K562 (cell line): Measurements from ENCODE around the gene SCAPER. TPM values are rescaled to one million over a fixed set of nuclear protein-coding genes. Genes with fewer than 3 reads are reported as not detected.
"Not testable (repeated sequence)": the region's sequence is repeated elsewhere in the genome, so short reads cannot be mapped to it uniquely, and the experiment has no call there.

Experiments
- ATAC-seq: fragments of 200-7000 bp; cut with Tn5 transposase; 3 replicates; pipeline ENCODE4 v1.9.1; 2020; ENCODE audit warnings: moderate library complexity
- BruUV-seq: library from RNA; stranded (reverse); fragments of 400-500 nt; replicated peaks from 2 replicates; lab custom pipeline; 2021; lab: Mats Ljungman, UMichigan
- CTCF ChIA-PET: fragments of 300-600 bp; formaldehyde crosslinking; extraction: SDS; loops from one replicate; lab custom pipeline; 2021; ENCODE audit warnings: low intra/inter-chr PET ratio; lab: Yijun Ruan, JAX
- POLR2A ChIA-PET: fragments of 300-600, 350-650 bp; sonication (Branson Sonifier 250); formaldehyde crosslinking; extraction: SDS; loops from one replicate; lab custom pipeline; 2021; ENCODE audit warnings: antibody characterized with exemption, inconsistent platforms; lab: Yijun Ruan, JAX
- DNase-seq, 4 experiments: peaks; one replicate each; pipeline versions ENCODE4 v3.0.0 to v3.0.0-alpha.2; 2011 to 2018; ENCODE audit warnings: low spot score in 3 of 4, mixed read lengths in 3 of 4; ENCODE audit errors: extremely low read depth in 1 of 4
- FAIRE-seq: peaks from 2 replicates; lab custom pipeline; 2011; peaks lifted over from hg19 to GRCh38; lab: Jason Lieb, UNC
- H2AFZ ChIP-seq: 2 replicates; pipeline ENCODE4 v1.6.0; 2011; ENCODE audit warnings: low read depth, low read length, control low read depth, inconsistent platforms
- H3K27ac ChIP-seq: fragments of 200-600 bp; 3 replicates; pipeline ENCODE4 v1.8.0; 2011; ENCODE audit warnings: low read depth, mild to moderate bottlenecking, control low read depth, inconsistent platforms, low read length, moderate library complexity, mixed read lengths; ENCODE audit errors: extremely low read depth
- H3K27me3 ChIP-seq, 2 experiments: fragments of 300-600 bp in 1 of 2; 2 replicates in 1 of 2; 3 replicates in 1 of 2; pipeline versions ENCODE4 v1.6.0 to v1.8.0; 2011; ENCODE audit warnings: inconsistent platforms in 2 of 2, low read length in 2 of 2, mild to moderate bottlenecking in 1 of 2, mixed read lengths in 1 of 2, moderate library complexity in 1 of 2; ENCODE audit not compliant: control insufficient read depth in 2 of 2, insufficient read depth in 2 of 2
- H3K36me3 ChIP-seq: fragments of 300-600 bp; 3 replicates; pipeline ENCODE4 v1.8.0; 2011; ENCODE audit warnings: mild to moderate bottlenecking, low read length, inconsistent platforms; ENCODE audit not compliant: control insufficient read depth, insufficient read depth
- H3K4me1 ChIP-seq, 2 experiments: fragments of 200-600 bp in 1 of 2; replicated peaks in 1 of 2; 2 replicates in 1 of 2; 3 replicates in 1 of 2; pipeline versions ENCODE4 v1.5.1 to v1.8.0; 2011; ENCODE audit warnings: inconsistent platforms in 2 of 2, low read length in 2 of 2, mild to moderate bottlenecking in 1 of 2, mixed read lengths in 1 of 2, moderate library complexity in 1 of 2; ENCODE audit not compliant: control insufficient read depth in 2 of 2, insufficient read depth in 2 of 2
- H3K4me2 ChIP-seq: 2 replicates; pipeline ENCODE4 v1.6.1; 2011; ENCODE audit warnings: low read length, control low read depth, inconsistent platforms, mixed read lengths; ENCODE audit not compliant: insufficient read depth
- H3K4me3 ChIP-seq: fragments of 200-600 bp; sonication (generic), shearing (Covaris generic); 2 replicates; pipeline ENCODE4 v1.5.1; 2016; ENCODE audit warnings: control low read depth, inconsistent platforms
- H3K79me2 ChIP-seq: fragments of 200-600 bp; 3 replicates; pipeline ENCODE4 v1.8.0; 2011; ENCODE audit warnings: low read length, inconsistent platforms; ENCODE audit not compliant: control insufficient read depth, insufficient read depth
- H3K9ac ChIP-seq, 2 experiments: 2 replicates each; pipeline versions ENCODE4 v1.6.0 to v1.6.1; 2011; ENCODE audit warnings: low read depth in 2 of 2, low read length in 2 of 2, control low read depth in 1 of 2, inconsistent platforms in 1 of 2, mild to moderate bottlenecking in 1 of 2, mixed read lengths in 1 of 2; ENCODE audit not compliant: insufficient read depth in 1 of 2
- H3K9me1 ChIP-seq: one replicate; pipeline ENCODE4 v1.6.0; 2011; ENCODE audit warnings: inconsistent platforms, mild to moderate bottlenecking, low read length, moderate library complexity; ENCODE audit not compliant: control insufficient read depth, insufficient read depth
- H3K9me3 ChIP-seq: replicated peaks from 2 replicates; pipeline ENCODE4 v1.5.1; 2011; ENCODE audit warnings: low read depth, low read length, inconsistent platforms; ENCODE audit not compliant: control insufficient read depth, insufficient read depth
- H4K20me1 ChIP-seq: replicated peaks from 2 replicates; pipeline ENCODE4 v1.6.1; 2011; ENCODE audit warnings: low read length, inconsistent platforms, mixed read lengths; ENCODE audit not compliant: control insufficient read depth, insufficient read depth
- MAFK ChIP-seq: IDR thresholded peaks from 2 replicates; pipeline ENCODE4 v1.6.1; 2011; ENCODE audit warnings: low read length, improper control_type of control experiment
- POU5F1 ChIP-seq: fragments of 150-350 bp; IDR thresholded peaks from 2 replicates; pipeline ENCODE4 v1.6.1; 2014; ENCODE audit warnings: borderline replicate concordance, low read length, low read depth, mild to moderate bottlenecking; ENCODE audit not compliant: partially characterized antibody
- SAFB ChIP-seq: fragments of 200-400 bp; formaldehyde crosslinking; IDR thresholded peaks from 2 replicates; pipeline ENCODE4 v1.6.1; 2017; ENCODE audit warnings: low read depth, low read length, borderline replicate concordance
- WGBS: fragments of 100-300 bp; shearing (Covaris generic); methylation state at CpG from one replicate; pipeline ENCODE4 v1.1.6; 2016; ENCODE audit warnings: low coverage, mixed read lengths; ENCODE audit not compliant: insufficient coverage; ENCODE audit errors: missing lambda C conversion rate; 5-methylcytosine and 5-hydroxymethylcytosine counted together
- in situ Hi-C: fragments of 300-500 bp; cut with MboI; formaldehyde crosslinking; loops from 4 replicates; pipeline ENCODE4 v1.15.0; 2018; ENCODE audit warnings: inconsistent platforms, mixed read lengths
- intact Hi-C: fragments of 100-400 bp; cut with micrococcal nuclease; formaldehyde crosslinking; loops from 2 replicates; pipeline ENCODE4 v1.14.2; 2022
- polyA plus RNA-seq, 8 experiments: library from polyadenylated mRNA; depleted of rRNA in 4 of 8; stranded (reverse) in 5 of 8; unstranded in 3 of 8; fragments of >200 nt; fragmentation: Nextera tagmentation in 2 of 8; fragmentation: Illumina TruSeq in 1 of 8; extraction: Ambion mirVana in 2 of 8; extraction: Trizol in 1 of 8; gene quantifications; 2 replicates each; pipeline versions ENCODE4 v1.2.1 to v1.2.3, GENCODE V29; 2011 to 2014; ENCODE audit warnings: inconsistent platforms in 1 of 8, missing spikeins in 1 of 8
- total RNA-seq, 7 experiments: library from RNA; depleted of rRNA in 6 of 7; stranded (reverse); fragments of >200 nt in 6 of 7; fragmentation: Illumina TruSeq in 2 of 7; extraction: Trizol in 2 of 7; gene quantifications; 2 replicates each; pipeline versions ENCODE4 v1.2.1 to v1.2.3, GENCODE V29; 2011 to 2021; ENCODE audit warnings: low replicate concordance in 1 of 7
- TF ChIP-seq, protein P1 (sequence below): IDR thresholded peaks from 3 replicates; pipeline ENCODE4 v1.6.1; 2011; ENCODE audit warnings: borderline replicate concordance, mild to moderate bottlenecking; ENCODE audit not compliant: insufficient read length, insufficient read depth
- TF ChIP-seq, protein P2 (sequence below), 2 experiments: fragments of 450-650 bp in 1 of 2; sonication (generic) in 1 of 2; formaldehyde crosslinking; conservative IDR thresholded peaks; 2 replicates each; pipeline versions ENCODE4 v1.4.0 to v1.8.1; 2020 to 2022; ENCODE audit warnings: mild to moderate bottlenecking in 1 of 2, missing genetic modification reagents in 1 of 2

Gene SCAPER
- total and polyA plus RNA-seq, 9 of the 15 experiments (the other 6 are each of a cell fraction or from before 2014, with no cell fraction given) = 1.3 to 5.7 (median 3.2) TPM

DNA sequence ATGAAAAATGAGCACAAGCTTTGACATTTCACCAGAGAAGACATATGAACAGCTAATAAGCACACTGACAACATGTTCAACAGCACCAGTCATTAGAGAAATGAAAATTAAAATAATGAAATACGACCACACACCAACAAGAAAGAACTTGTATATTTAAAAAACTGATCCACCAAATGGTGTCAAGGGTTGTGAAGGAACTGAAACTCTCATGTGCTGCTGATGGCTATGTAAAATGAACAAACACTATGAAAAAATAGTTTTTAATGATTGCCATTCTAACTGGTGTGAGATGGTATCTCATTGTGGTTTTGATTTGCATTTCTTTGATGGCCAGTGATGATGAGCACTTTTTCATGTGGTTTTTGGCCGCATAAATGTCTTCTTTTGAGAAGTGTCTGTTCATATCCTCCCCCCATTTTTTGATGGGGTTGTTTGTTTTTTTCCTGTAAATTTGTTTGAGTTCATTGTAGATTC is 193.8 kb downstream of the SCAPER start:
- Histone ChIP-seq H2AFZ (no peak overlapping the region), H3K27me3 (peaks cover 0 to 7% of the 10 kb centered on the region in 2 experiments; a peak in 1 of 5 replicates), H3K4me2 (no peak overlapping the region), H3K4me3 (no peak overlapping the region), H3K9ac (no peak overlapping the region), H4K20me1 (no peaks in the 10 kb centered on the region), H3K9me3 (no peaks in the 10 kb centered on the region), H3K36me3 (no peaks in the 10 kb centered on the region), H3K27ac (no peak overlapping the region), H3K4me1 (no peaks in the 10 kb centered on the region), H3K9me1 (no peaks in the 10 kb centered on the region), H3K79me2 (no peaks in the 10 kb centered on the region)
- ATAC-seq (no peak), DNase-seq (no peak), FAIRE-seq (no peak)
- intact Hi-C loops = no loop called here
- WGBS = 5% methylated on average over 2 of the region's 2 CpGs
- ChIA-PET POLR2A (no interaction called here), CTCF (no interaction called here)
- no TSS peak for BruUV-seq
- TF ChIP-seq POU5F1 (no peak), MAFK (no peak), SAFB (no peak)
- TF ChIP-seq, protein P1, sequence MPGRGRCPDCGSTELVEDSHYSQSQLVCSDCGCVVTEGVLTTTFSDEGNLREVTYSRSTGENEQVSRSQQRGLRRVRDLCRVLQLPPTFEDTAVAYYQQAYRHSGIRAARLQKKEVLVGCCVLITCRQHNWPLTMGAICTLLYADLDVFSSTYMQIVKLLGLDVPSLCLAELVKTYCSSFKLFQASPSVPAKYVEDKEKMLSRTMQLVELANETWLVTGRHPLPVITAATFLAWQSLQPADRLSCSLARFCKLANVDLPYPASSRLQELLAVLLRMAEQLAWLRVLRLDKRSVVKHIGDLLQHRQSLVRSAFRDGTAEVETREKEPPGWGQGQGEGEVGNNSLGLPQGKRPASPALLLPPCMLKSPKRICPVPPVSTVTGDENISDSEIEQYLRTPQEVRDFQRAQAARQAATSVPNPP = no peak
- TF ChIP-seq, protein P2, sequence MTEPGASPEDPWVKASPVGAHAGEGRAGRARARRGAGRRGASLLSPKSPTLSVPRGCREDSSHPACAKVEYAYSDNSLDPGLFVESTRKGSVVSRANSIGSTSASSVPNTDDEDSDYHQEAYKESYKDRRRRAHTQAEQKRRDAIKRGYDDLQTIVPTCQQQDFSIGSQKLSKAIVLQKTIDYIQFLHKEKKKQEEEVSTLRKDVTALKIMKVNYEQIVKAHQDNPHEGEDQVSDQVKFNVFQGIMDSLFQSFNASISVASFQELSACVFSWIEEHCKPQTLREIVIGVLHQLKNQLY (CRISPR knock-in tag; conservative IDR thresholded peaks at IDR 0.05) = no peak
- in situ Hi-C loops = no loop called here

DNA sequence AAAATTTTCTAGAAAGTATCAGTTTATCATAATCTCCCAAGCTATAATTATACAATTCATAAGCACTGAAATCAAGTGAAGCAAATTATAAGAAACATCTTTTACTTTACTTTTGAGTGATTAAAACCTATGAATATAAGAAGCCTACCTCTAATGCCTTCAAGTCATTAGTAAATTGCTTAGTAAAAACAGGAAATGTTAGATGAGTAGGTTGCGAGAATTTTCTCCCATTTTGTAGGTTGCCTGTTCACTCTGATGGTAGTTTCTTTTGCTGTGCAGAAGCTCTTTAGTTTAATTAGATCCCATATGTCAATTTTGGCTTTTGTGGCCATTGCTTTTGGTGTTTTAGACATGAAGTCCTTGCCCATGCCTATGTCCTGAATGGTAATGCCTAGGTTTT is 201.1 kb downstream of the SCAPER start:
- H3K9me1 ChIP-seq, CTCF ChIA-PET, H3K9me3 ChIP-seq, H3K36me3 ChIP-seq, H3K4me2 ChIP-seq, H3K4me3 ChIP-seq, H3K9ac ChIP-seq, H3K27ac ChIP-seq, in situ Hi-C loops, ATAC-seq, intact Hi-C loops, H2AFZ ChIP-seq, FAIRE-seq, BruUV-seq, H3K4me1 ChIP-seq, H4K20me1 ChIP-seq, H3K79me2 ChIP-seq, POLR2A ChIA-PET, DNase-seq, H3K27me3 ChIP-seq: not testable (repeated sequence)
- WGBS = 42% methylated on average over 1 of the region's 1 CpG
